Activated CD4-positive, alpha-beta memory T cell treated with anti-CD3 and anti-CD28 coated beads for 36 hours (primary cell): ENCODE measurements around the gene FYCO1. TPM values are rescaled to one million over a fixed set of nuclear protein-coding genes. Genes with fewer than 3 reads are reported as not detected.
A peak's percentile ranks its signal among the peaks of the same experiment; 100 is the strongest.
"Not testable (repeated sequence)": the region's sequence is repeated elsewhere in the genome, so short reads cannot be mapped to it uniquely, and the experiment has no call there.

Source experiments
- CTCF ChIA-PET: fragments of 350-600 bp; sonication (Branson Sonifier 250); formaldehyde crosslinking; loops from one replicate; lab custom pipeline; 2021; ENCODE audit warnings: antibody characterized with exemption, inconsistent platforms; lab: Charles Lee
- POLR2A ChIA-PET: fragments of 350-600 bp; sonication (Branson Sonifier 250); formaldehyde crosslinking; loops from one replicate; lab custom pipeline; 2021; ENCODE audit warnings: antibody characterized with exemption; lab: Charles Lee
- DNase-seq: peaks from one replicate; pipeline ENCODE4 v3.0.0-alpha.2; 2020
- H3K27ac Mint-ChIP-seq: one replicate; pipeline ENCODE4 v1.8.0; 2021; ENCODE audit warnings: mixed read lengths
- H3K27me3 Mint-ChIP-seq: one replicate; pipeline ENCODE4 v1.8.0; 2021; ENCODE audit warnings: mixed read lengths
- H3K36me3 Mint-ChIP-seq: one replicate; pipeline ENCODE4 v1.8.0; 2021; ENCODE audit warnings: mixed read lengths
- H3K4me1 Mint-ChIP-seq: one replicate; pipeline ENCODE4 v1.8.0; 2021; ENCODE audit warnings: low read depth, mixed read lengths
- H3K4me3 Mint-ChIP-seq: one replicate; pipeline ENCODE4 v1.8.0; 2021; ENCODE audit warnings: mild to moderate bottlenecking, mixed read lengths
- H3K9me3 Mint-ChIP-seq: one replicate; pipeline ENCODE4 v1.8.0; 2021; ENCODE audit warnings: mixed read lengths
- intact Hi-C: fragments of 100-400 bp; cut with micrococcal nuclease; formaldehyde crosslinking; loops from one replicate; pipeline ENCODE4 v1.15.1; 2023
- total RNA-seq, 2 experiments: library from RNA; stranded (reverse); gene quantifications; one replicate each; pipeline ENCODE4 v1.2.3, GENCODE V29; 2021

FYCO1 gene
- total RNA-seq, result 10 to 100 TPM; 13.7 to 14.0 TPM

DNA sequence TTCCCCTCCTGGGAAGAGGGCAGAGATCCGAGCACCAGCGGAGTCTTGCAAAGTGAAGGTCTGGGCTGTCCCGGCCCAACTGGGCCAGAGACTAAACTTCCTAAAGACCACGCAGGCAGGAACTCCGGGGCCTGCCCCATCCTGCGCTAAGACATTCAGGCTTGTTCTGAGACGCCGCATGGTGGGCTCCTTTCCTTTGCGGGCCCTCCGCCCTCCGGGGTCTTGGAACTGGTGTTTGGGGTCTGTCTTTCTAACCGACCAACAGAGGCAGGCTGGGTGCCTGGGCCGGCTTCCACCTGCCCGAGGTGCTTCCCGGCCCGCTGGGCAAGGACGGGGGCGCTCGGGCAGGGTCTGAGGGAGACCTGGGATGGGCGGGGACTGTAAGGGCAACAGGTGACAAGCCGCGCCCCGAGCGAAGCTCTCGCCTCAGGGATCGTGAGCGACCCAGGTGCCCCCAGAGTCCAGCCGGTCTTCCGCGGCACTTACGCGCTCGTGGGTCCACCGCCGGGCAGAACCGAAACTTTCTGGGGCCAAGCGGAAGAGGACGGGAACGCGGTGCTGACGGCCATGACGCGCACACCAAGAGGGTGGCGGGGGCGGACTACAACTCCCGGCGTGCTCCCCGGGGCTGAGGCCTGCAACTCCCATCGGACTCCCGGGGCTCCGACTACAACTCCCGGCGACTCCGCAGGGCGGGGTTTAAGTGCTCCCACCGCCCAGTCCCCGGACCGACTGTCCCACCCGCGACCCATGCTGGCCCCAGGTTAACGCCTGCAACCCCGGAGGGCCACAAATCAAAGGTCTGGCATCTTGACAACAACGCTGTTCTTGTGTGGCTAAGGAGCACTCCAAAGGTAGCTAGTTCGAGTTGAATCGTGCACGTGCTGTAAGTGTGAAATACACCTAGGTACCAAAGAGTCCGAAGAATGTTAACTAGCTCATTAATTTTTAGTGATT is at the start of gene FYCO1:
FYCO1 (minus strand) TSS at position 589 of the 957 bp plus-strand sequence. CDS start 10,914 bp downstream, outside the sequence.
- Mint-ChIP-seq H3K27me3 (no peaks in the 10 kb centered on the region), H3K36me3 (peaks cover 10% of the 10 kb centered on the region), H3K4me3 (peak within 1 kb of the TSS; percentile 85), H3K4me1 (peaks cover 44% of the 10 kb centered on the region), H3K9me3 (no peaks in the 10 kb centered on the region), H3K27ac (peak within 1 kb of the TSS; percentile 87)
- intact Hi-C loops, result loop anchor here (2.0 kb wide), 2 partner anchors 23 to 73 kb away; no protein-coding TSS in a partner anchor
- ChIA-PET CTCF (interaction anchor here (0.6 to 4.5 kb wide), 7 partner anchors 14 to 382 kb away, joined by 3 to 19 read pairs (median 4); no protein-coding TSS in a partner anchor), POLR2A (interaction anchor here (1.0 to 4.9 kb wide), 10 partner anchors 9 to 305 kb away, joined by 3 to 20 read pairs (median 4); partner anchors contain the start of gene CXCR6)
- peak; percentile 93 for DNase-seq

DNA sequence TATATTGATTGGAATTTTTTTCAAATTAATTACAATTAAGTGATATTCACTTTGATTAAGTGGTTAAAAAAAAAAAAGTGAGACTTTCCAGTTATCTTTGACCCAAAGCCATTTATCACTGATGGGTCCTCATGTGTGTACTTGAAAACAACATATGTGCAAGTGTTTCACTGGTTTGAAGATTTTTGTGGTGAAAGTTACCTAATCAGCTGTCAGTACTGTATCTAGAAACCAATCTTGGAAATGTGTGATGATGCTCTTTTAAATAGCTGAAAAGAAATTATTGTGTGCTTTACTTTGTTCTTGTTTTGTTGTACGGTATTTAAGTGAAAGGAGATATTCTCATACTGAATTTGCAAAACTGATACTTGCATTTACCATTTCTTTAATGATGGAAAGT is 43.3 kb upstream of the FYCO1 start:
- H3K4me1 Mint-ChIP-seq, result no peaks in the 10 kb centered on the region
- no peak overlapping the region for H3K27ac Mint-ChIP-seq

DNA sequence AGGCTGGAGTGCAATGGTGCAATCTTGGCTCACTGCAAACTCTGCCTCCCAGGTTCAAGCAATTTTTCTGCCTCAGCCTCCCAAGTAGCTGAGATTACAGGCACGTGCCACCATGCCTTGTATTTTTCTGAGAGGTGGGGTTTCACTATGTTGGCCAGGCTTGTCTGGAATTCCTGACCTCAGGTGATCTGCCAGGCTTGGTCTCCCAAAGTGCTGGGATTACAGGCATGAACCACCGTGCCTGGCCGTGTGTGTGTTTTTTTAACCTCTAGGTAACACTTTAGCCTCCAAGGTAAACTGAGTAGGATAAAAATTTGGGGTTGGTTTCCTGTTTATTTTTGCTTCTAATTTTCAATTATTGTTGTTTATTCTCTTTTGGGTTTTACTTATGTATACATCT is 42.4 kb upstream of the FYCO1 start:
- H3K36me3 Mint-ChIP-seq, H3K9me3 Mint-ChIP-seq, POLR2A ChIA-PET, intact Hi-C loops, DNase-seq, H3K4me3 Mint-ChIP-seq, H3K4me1 Mint-ChIP-seq, H3K27me3 Mint-ChIP-seq, CTCF ChIA-PET, H3K27ac Mint-ChIP-seq: not testable (repeated sequence)

More for the DNA sequence above, 43.3 kb upstream of the FYCO1 start:
- no peaks in the 10 kb centered on the region for H3K9me3 Mint-ChIP-seq
- ChIA-PET POLR2A (interaction anchor here (0.7 kb wide), 1 partner anchor 316 kb away, joined by 5 read pairs; no protein-coding TSS in a partner anchor), CTCF (no interaction called here)
- H3K27me3 Mint-ChIP-seq, result no peaks in the 10 kb centered on the region
- intact Hi-C loops, result no loop called here
- no peak for DNase-seq
- H3K36me3 Mint-ChIP-seq, result no peaks in the 10 kb centered on the region
- no peak overlapping the region for H3K4me3 Mint-ChIP-seq

DNA sequence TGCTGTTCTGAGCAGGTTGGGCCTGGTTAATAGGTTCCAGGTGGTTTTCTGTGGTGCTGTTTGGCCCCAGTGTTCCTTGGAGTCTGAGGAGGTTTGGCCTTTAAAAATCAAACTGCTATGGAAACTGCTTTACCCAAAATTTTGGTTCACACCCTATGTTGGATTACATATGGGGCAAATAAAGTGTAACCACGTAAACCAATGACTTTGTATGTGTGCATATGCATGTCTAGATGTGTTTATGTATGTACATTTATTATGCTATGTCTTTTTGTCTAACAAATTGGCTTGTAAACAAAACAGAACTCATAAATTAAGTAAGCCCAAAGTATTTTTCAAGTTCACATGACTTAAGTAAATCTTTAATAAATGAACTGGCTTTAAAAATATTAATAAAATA is 40.6 kb upstream of the FYCO1 start:
- H3K27ac Mint-ChIP-seq, result no peak overlapping the region
- intact Hi-C loops, result no loop called here
- POLR2A ChIA-PET, result no interaction called here
- H3K4me3 Mint-ChIP-seq, result no peak overlapping the region
- DNase-seq, result no peak
- H3K4me1 Mint-ChIP-seq, result no peaks in the 10 kb centered on the region
- H3K27me3 Mint-ChIP-seq, result no peaks in the 10 kb centered on the region
- peaks cover 2% of the 10 kb centered on the region for H3K9me3 Mint-ChIP-seq
- CTCF ChIA-PET, result no interaction called here
- H3K36me3 Mint-ChIP-seq, result no peaks in the 10 kb centered on the region

DNA sequence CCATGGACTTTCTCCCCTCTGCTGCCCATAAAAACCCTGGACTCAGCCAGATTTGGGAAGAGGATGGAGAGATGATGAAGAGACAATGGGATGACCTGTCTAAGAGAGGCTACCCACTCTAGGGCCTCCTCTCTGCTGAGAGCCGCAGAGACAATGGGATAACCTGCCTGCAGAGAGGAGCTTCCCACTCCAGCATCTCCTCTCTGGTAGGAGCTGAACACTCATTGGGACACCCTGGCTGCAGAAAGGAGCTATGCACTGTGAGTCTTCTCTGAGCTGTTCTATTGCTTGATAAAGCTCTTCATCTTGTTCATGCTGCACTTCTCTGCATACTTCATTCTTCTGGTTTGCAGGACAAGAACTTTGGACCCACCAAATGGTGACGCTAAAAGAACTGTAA is 36.1 kb upstream of the FYCO1 start:
- ChIA-PET POLR2A (no interaction called here), CTCF (no interaction called here)
- no peaks in the 10 kb centered on the region for H3K4me1 Mint-ChIP-seq
- peaks cover 6% of the 10 kb centered on the region for H3K36me3 Mint-ChIP-seq
- DNase-seq, result no peak
- peaks cover 15% of the 10 kb centered on the region for H3K9me3 Mint-ChIP-seq
- H3K4me3 Mint-ChIP-seq, result no peak overlapping the region
- H3K27ac Mint-ChIP-seq, result no peak overlapping the region
- intact Hi-C loops, result no loop called here
- no peaks in the 10 kb centered on the region for H3K27me3 Mint-ChIP-seq

DNA sequence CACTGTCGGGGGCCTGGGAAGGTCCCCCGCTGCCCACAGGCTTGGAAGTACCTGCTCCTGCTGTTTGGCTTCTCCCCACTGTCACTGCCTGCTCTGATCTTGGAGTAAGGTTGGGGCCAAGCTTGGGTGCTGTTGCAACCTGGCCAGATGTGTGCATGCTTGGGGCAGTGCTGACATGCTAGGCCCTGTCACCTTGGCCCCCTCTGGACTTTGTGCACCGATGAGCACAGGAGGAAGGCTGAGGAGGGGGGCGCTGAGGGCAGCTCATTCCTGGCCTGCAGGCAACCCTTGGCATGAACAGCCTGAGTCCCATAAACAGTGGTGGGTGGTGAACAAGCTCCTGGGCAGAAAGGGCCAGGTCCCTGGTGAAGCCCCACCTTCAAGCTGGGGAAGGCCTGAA is 35.6 kb upstream of the FYCO1 start:
- no peaks in the 10 kb centered on the region for H3K27me3 Mint-ChIP-seq
- peaks cover 15% of the 10 kb centered on the region for H3K9me3 Mint-ChIP-seq
- H3K36me3 Mint-ChIP-seq, result peaks cover 6% of the 10 kb centered on the region
- no peak overlapping the region for H3K4me3 Mint-ChIP-seq
- ChIA-PET CTCF (interaction anchor here (0.9 kb wide), 1 partner anchor 34 kb away, joined by 3 read pairs; no protein-coding TSS in a partner anchor), POLR2A (no interaction called here)
- no peak overlapping the region for H3K27ac Mint-ChIP-seq
- H3K4me1 Mint-ChIP-seq, result no peaks in the 10 kb centered on the region
- intact Hi-C loops, result no loop called here
- DNase-seq, result no peak

DNA sequence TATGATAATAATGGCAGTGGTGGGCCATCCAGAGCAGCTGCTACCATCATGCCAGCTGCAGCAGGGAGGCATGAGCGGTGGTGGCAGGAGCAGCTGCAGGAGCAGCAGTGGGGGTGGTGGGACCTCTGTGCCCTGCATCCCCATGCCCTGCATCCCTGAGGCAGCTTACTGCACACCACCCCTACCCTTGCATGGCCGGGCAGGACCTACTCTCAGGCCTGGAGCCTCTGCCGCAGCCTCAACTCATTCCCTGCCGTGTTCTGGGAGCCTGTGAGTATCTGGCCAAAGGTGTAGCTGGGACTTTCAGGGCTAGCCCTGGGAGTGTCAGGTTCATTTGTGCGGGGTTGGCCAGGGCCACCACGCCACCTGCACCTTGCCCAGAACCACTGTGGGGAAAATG is 35.0 kb upstream of the FYCO1 start:
- no peaks in the 10 kb centered on the region for H3K27me3 Mint-ChIP-seq
- no peak for DNase-seq
- H3K27ac Mint-ChIP-seq, result no peak overlapping the region
- POLR2A ChIA-PET, result no interaction called here
- intact Hi-C loops, result no loop called here
- peaks cover 6% of the 10 kb centered on the region for H3K36me3 Mint-ChIP-seq
- no peak overlapping the region for H3K4me3 Mint-ChIP-seq
- CTCF ChIA-PET, result interaction anchor here (0.9 kb wide), 1 partner anchor 35 kb away, joined by 3 read pairs; no protein-coding TSS in a partner anchor
- H3K9me3 Mint-ChIP-seq, result peaks cover 15% of the 10 kb centered on the region
- no peaks in the 10 kb centered on the region for H3K4me1 Mint-ChIP-seq

DNA sequence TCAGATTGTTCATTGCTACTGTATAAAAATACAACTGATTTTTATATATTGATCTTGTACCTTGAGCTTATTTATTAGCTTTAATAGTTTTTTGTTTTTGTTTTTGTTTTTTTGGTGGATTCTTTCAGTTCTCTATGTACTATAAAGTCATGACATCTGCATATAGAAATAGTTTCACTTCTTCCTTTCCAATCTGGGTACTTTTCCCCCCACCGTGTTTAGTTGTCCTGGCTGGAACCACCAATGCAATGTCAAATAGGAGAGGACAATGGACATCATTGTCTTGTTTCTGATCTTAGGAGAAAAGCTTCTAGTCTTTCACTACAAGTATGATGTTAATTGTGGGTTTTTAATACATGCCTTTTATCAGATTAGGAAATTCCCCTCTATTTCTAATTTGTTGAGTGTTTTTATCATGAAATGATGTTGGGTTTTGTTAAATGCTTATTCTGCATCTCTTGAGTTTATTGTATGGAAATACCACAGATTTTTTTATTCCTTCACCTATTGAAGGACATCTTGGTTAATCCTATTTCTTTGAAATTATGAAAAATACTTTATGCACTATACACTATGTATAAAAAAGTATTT is 34.4 kb upstream of the FYCO1 start:
- CTCF ChIA-PET, result interaction anchor here (0.6 kb wide), 1 partner anchor 1406 kb away, joined by 3 read pairs; no protein-coding TSS in a partner anchor
- H3K27me3 Mint-ChIP-seq, result no peaks in the 10 kb centered on the region
- peaks cover 6% of the 10 kb centered on the region for H3K36me3 Mint-ChIP-seq
- peaks cover 15% of the 10 kb centered on the region for H3K9me3 Mint-ChIP-seq
- no peak overlapping the region for H3K27ac Mint-ChIP-seq
- intact Hi-C loops, result no loop called here
- DNase-seq, result no peak
- no peak overlapping the region for H3K4me3 Mint-ChIP-seq
- no peaks in the 10 kb centered on the region for H3K4me1 Mint-ChIP-seq
- POLR2A ChIA-PET, result no interaction called here

DNA sequence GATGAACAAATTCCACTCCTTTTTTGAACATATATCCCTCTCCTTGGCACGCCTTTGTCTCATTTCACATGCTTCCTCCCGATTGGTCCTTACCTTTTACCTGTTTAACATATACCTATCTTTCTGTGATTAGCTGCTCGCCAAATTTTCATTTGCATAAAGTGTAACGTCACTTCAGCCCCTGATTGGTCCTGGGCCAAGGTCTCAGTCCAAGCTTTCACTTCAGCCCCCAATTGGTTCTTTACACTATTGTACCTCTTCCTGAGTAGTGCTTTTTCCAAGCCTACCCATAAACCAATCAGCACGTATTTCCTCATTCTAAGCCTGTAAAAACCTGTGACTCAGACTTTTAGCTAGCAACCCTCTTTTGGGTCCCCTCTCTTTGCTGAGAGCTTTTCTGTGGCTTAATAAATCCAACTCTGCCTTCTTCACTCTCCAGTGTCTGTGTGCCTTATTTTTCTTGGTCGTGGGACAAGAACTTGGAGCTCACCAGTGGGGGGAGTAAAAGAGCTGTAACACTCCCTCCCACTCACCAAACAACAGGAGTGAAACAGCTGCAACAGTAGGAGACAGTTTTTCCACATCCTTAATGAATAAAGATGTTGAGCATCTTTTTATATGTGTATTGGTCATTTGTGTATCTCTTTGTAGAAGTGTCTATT is 32.2 kb upstream of the FYCO1 start:
- CTCF ChIA-PET, result interaction anchor here (1.2 to 2.2 kb wide), 3 partner anchors 50 to 51 kb away, joined by 5 to 7 read pairs (median 6); no protein-coding TSS in a partner anchor
- Mint-ChIP-seq H3K4me1 (no peaks in the 10 kb centered on the region), H3K4me3 (no peak overlapping the region), H3K36me3 (peaks cover 6% of the 10 kb centered on the region), H3K27me3 (no peaks in the 10 kb centered on the region), H3K27ac (no peak overlapping the region), H3K9me3 (peaks cover 15% of the 10 kb centered on the region)
- no peak for DNase-seq
- POLR2A ChIA-PET, result no interaction called here
- intact Hi-C loops, result no loop called here

DNA sequence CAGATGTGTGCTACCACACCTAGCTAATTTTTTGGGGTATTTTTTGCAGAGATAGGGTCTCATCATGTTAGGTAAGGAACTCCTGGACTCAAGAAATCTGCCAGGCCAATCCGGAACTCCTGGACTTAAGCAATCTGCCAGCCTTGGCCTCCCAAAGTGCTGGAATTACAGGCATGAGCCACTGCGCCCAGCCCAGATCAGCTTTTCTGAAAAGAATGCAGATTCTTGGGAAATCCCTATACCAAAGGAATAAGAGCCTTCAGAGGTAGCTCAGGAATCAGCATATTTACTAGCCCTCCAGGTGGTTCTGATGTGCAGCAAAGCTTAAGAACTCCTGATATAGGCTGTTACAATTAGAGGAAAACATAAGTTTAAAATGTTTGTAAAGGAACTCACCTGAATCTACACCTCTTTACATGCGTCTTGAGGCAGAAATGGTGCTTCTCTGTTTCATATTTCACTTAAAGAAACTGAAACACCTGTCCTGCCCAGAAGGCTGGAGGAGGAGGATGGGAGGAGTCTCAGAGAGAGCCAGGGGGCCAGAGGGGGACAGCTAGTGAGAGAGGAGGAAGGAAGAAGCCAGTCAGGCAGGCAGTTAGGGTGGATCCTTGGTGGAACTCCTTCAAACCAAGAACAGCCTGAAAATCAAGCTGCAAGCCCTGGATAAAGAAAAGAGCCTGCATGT is 31.5 kb upstream of the FYCO1 start, which contains the start of gene XCR1:
XCR1 (minus strand) TSS at position 463 of the 685 bp plus-strand sequence. CDS start 5,536 bp downstream, outside the sequence.
- POLR2A ChIA-PET, result no interaction called here
- intact Hi-C loops, result no loop called here
- Mint-ChIP-seq H3K36me3 (peaks cover 6% of the 10 kb centered on the region), H3K27me3 (no peaks in the 10 kb centered on the region), H3K4me3 (no peak within 1 kb of the TSS), H3K9me3 (peaks cover 15% of the 10 kb centered on the region), H3K27ac (no peak within 1 kb of the TSS), H3K4me1 (no peaks in the 10 kb centered on the region)
- DNase-seq, result no peak
- CTCF ChIA-PET, result interaction anchor here (1.4 to 2.2 kb wide), 2 partner anchors 51 to 52 kb away, joined by 6 to 7 read pairs; no protein-coding TSS in a partner anchor

DNA sequence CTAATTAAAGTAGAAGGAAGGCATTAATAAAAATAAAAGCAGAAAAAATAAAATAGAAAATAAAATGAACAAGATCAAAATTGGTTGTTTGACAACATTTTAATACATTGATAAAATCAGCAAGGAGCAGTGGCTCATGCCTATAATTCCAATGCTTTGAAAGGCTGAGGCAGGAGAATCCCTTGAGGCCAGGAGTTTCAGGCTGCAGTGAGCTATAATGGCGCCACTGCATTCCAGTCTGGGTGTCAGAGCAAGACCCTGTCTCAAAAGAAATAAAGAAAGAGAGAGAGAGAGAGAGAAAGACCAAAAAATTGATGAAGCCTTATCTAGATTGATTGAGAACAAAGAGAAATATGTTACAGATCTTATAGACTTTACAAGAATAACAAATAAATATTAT is 29.5 kb upstream of the FYCO1 start:
- intact Hi-C loops, result no loop called here
- ChIA-PET POLR2A (no interaction called here), CTCF (no interaction called here)
- H3K27me3 Mint-ChIP-seq, result peaks cover 6% of the 10 kb centered on the region
- no peak overlapping the region for H3K27ac Mint-ChIP-seq
- peaks cover 4% of the 10 kb centered on the region for H3K4me1 Mint-ChIP-seq
- H3K4me3 Mint-ChIP-seq, result no peak overlapping the region
- DNase-seq, result no peak
- H3K36me3 Mint-ChIP-seq, result peaks cover 6% of the 10 kb centered on the region
- H3K9me3 Mint-ChIP-seq, result peaks cover 13% of the 10 kb centered on the region
